K562 (cell line): ENCODE measurements around the gene METTL2A. TPM values are rescaled to one million over a fixed set of nuclear protein-coding genes. Genes with fewer than 3 reads are reported as not detected.
A peak's percentile ranks its signal among the peaks of the same experiment; 100 is the strongest.
"Not testable (repeated sequence)": the region's sequence is repeated elsewhere in the genome, so short reads cannot be mapped to it uniquely, and the experiment has no call there.

Experiments used
- ATAC-seq: fragments of 200-7000 bp; cut with Tn5 transposase; 3 replicates; pipeline ENCODE4 v1.9.1; 2020; ENCODE audit warnings: moderate library complexity
- BruUV-seq: library from RNA; stranded (reverse); fragments of 400-500 nt; replicated peaks from 2 replicates; lab custom pipeline; 2021; lab: Mats Ljungman, UMichigan
- CTCF ChIA-PET: fragments of 300-600 bp; formaldehyde crosslinking; extraction: SDS; loops from one replicate; lab custom pipeline; 2021; ENCODE audit warnings: low intra/inter-chr PET ratio; lab: Yijun Ruan, JAX
- POLR2A ChIA-PET: fragments of 300-600, 350-650 bp; sonication (Branson Sonifier 250); formaldehyde crosslinking; extraction: SDS; loops from one replicate; lab custom pipeline; 2021; ENCODE audit warnings: antibody characterized with exemption, inconsistent platforms; lab: Yijun Ruan, JAX
- DNase-seq, 4 experiments: peaks; one replicate each; pipeline versions ENCODE4 v3.0.0 to v3.0.0-alpha.2; 2011 to 2018; ENCODE audit warnings: low spot score in 3 of 4, mixed read lengths in 3 of 4; ENCODE audit errors: extremely low read depth in 1 of 4
- FAIRE-seq: peaks from 2 replicates; lab custom pipeline; 2011; peaks lifted over from hg19 to GRCh38; lab: Jason Lieb, UNC
- H2AFZ ChIP-seq: 2 replicates; pipeline ENCODE4 v1.6.0; 2011; ENCODE audit warnings: low read depth, low read length, control low read depth, inconsistent platforms
- H3K27ac ChIP-seq: fragments of 200-600 bp; 3 replicates; pipeline ENCODE4 v1.8.0; 2011; ENCODE audit warnings: low read depth, mild to moderate bottlenecking, control low read depth, inconsistent platforms, low read length, moderate library complexity, mixed read lengths; ENCODE audit errors: extremely low read depth
- H3K27me3 ChIP-seq, 2 experiments: fragments of 300-600 bp in 1 of 2; 2 replicates in 1 of 2; 3 replicates in 1 of 2; pipeline versions ENCODE4 v1.6.0 to v1.8.0; 2011; ENCODE audit warnings: inconsistent platforms in 2 of 2, low read length in 2 of 2, mild to moderate bottlenecking in 1 of 2, mixed read lengths in 1 of 2, moderate library complexity in 1 of 2; ENCODE audit not compliant: control insufficient read depth in 2 of 2, insufficient read depth in 2 of 2
- H3K36me3 ChIP-seq: fragments of 300-600 bp; 3 replicates; pipeline ENCODE4 v1.8.0; 2011; ENCODE audit warnings: mild to moderate bottlenecking, low read length, inconsistent platforms; ENCODE audit not compliant: control insufficient read depth, insufficient read depth
- H3K4me1 ChIP-seq, 2 experiments: fragments of 200-600 bp in 1 of 2; replicated peaks in 1 of 2; 2 replicates in 1 of 2; 3 replicates in 1 of 2; pipeline versions ENCODE4 v1.5.1 to v1.8.0; 2011; ENCODE audit warnings: inconsistent platforms in 2 of 2, low read length in 2 of 2, mild to moderate bottlenecking in 1 of 2, mixed read lengths in 1 of 2, moderate library complexity in 1 of 2; ENCODE audit not compliant: control insufficient read depth in 2 of 2, insufficient read depth in 2 of 2
- H3K4me2 ChIP-seq: 2 replicates; pipeline ENCODE4 v1.6.1; 2011; ENCODE audit warnings: low read length, control low read depth, inconsistent platforms, mixed read lengths; ENCODE audit not compliant: insufficient read depth
- H3K4me3 ChIP-seq: fragments of 200-600 bp; sonication (generic), shearing (Covaris generic); 2 replicates; pipeline ENCODE4 v1.5.1; 2016; ENCODE audit warnings: control low read depth, inconsistent platforms
- H3K79me2 ChIP-seq: fragments of 200-600 bp; 3 replicates; pipeline ENCODE4 v1.8.0; 2011; ENCODE audit warnings: low read length, inconsistent platforms; ENCODE audit not compliant: control insufficient read depth, insufficient read depth
- H3K9ac ChIP-seq, 2 experiments: 2 replicates each; pipeline versions ENCODE4 v1.6.0 to v1.6.1; 2011; ENCODE audit warnings: low read depth in 2 of 2, low read length in 2 of 2, control low read depth in 1 of 2, inconsistent platforms in 1 of 2, mild to moderate bottlenecking in 1 of 2, mixed read lengths in 1 of 2; ENCODE audit not compliant: insufficient read depth in 1 of 2
- H3K9me1 ChIP-seq: one replicate; pipeline ENCODE4 v1.6.0; 2011; ENCODE audit warnings: inconsistent platforms, mild to moderate bottlenecking, low read length, moderate library complexity; ENCODE audit not compliant: control insufficient read depth, insufficient read depth
- H3K9me3 ChIP-seq: replicated peaks from 2 replicates; pipeline ENCODE4 v1.5.1; 2011; ENCODE audit warnings: low read depth, low read length, inconsistent platforms; ENCODE audit not compliant: control insufficient read depth, insufficient read depth
- H4K20me1 ChIP-seq: replicated peaks from 2 replicates; pipeline ENCODE4 v1.6.1; 2011; ENCODE audit warnings: low read length, inconsistent platforms, mixed read lengths; ENCODE audit not compliant: control insufficient read depth, insufficient read depth
- CCAR2 ChIP-seq: fragments of 200-400 bp; formaldehyde crosslinking; IDR thresholded peaks from 2 replicates; pipeline ENCODE4 v1.6.1; 2017; ENCODE audit warnings: mild to moderate bottlenecking, low read depth, low read length
- NBN ChIP-seq: fragments of 450-650 bp; IDR thresholded peaks from 2 replicates; pipeline ENCODE4 v1.6.1; 2016; ENCODE audit warnings: low read depth, mild to moderate bottlenecking
- OTX1 ChIP-seq: fragments of 450-650 bp; formaldehyde crosslinking; IDR thresholded peaks from 2 replicates; pipeline ENCODE4 v1.4.0; 2022; ENCODE audit warnings: mild to moderate bottlenecking
- PTBP1 ChIP-seq: fragments of 200-400 bp; formaldehyde crosslinking; IDR thresholded peaks from 2 replicates; pipeline ENCODE4 v1.6.1; 2017; ENCODE audit warnings: low read depth, low read length
- SMARCA5 ChIP-seq: fragments of 450-650 bp; IDR thresholded peaks from 2 replicates; pipeline ENCODE4 v1.6.1; 2016
- SNIP1 ChIP-seq: fragments of 450-650 bp; IDR thresholded peaks from 2 replicates; pipeline ENCODE4 v1.7.1; 2017; ENCODE audit warnings: low read depth, mild to moderate bottlenecking
- SREBF1 ChIP-seq: fragments of 150-350 bp; IDR thresholded peaks from 2 replicates; pipeline ENCODE4 v1.6.1; 2014; ENCODE audit warnings: antibody characterized with exemption, low read depth, low read length, borderline replicate concordance
- ZFX ChIP-seq: sonication (generic); formaldehyde crosslinking; IDR thresholded peaks from 2 replicates; pipeline ENCODE4 v1.8.0; 2022; ENCODE audit warnings: mild to moderate bottlenecking, missing genetic modification reagents, moderate library complexity
- ZNF134 ChIP-seq: fragments of 250-450 bp; sonication (Bioruptor Pico); conservative IDR thresholded peaks from 2 replicates; pipeline ENCODE4 v1.4.0; 2020
- WGBS: fragments of 100-300 bp; shearing (Covaris generic); methylation state at CpG from one replicate; pipeline ENCODE4 v1.1.6; 2016; ENCODE audit warnings: low coverage, mixed read lengths; ENCODE audit not compliant: insufficient coverage; ENCODE audit errors: missing lambda C conversion rate; 5-methylcytosine and 5-hydroxymethylcytosine counted together
- in situ Hi-C: fragments of 300-500 bp; cut with MboI; formaldehyde crosslinking; loops from 4 replicates; pipeline ENCODE4 v1.15.0; 2018; ENCODE audit warnings: inconsistent platforms, mixed read lengths
- intact Hi-C: fragments of 100-400 bp; cut with micrococcal nuclease; formaldehyde crosslinking; loops from 2 replicates; pipeline ENCODE4 v1.14.2; 2022
- polyA plus RNA-seq, 8 experiments: library from polyadenylated mRNA; depleted of rRNA in 4 of 8; stranded (reverse) in 5 of 8; unstranded in 3 of 8; fragments of >200 nt; fragmentation: Nextera tagmentation in 2 of 8; fragmentation: Illumina TruSeq in 1 of 8; extraction: Ambion mirVana in 2 of 8; extraction: Trizol in 1 of 8; gene quantifications; 2 replicates each; pipeline versions ENCODE4 v1.2.1 to v1.2.3, GENCODE V29; 2011 to 2014; ENCODE audit warnings: inconsistent platforms in 1 of 8, missing spikeins in 1 of 8
- total RNA-seq, 7 experiments: library from RNA; depleted of rRNA in 6 of 7; stranded (reverse); fragments of >200 nt in 6 of 7; fragmentation: Illumina TruSeq in 2 of 7; extraction: Trizol in 2 of 7; gene quantifications; 2 replicates each; pipeline versions ENCODE4 v1.2.1 to v1.2.3, GENCODE V29; 2011 to 2021; ENCODE audit warnings: low replicate concordance in 1 of 7
- TF ChIP-seq, protein P1 (sequence below): IDR thresholded peaks from 3 replicates; pipeline ENCODE4 v1.6.1; 2011; ENCODE audit warnings: borderline replicate concordance, mild to moderate bottlenecking; ENCODE audit not compliant: insufficient read length, insufficient read depth
- TF ChIP-seq, protein P2 (sequence below): fragments of 450-650 bp; formaldehyde crosslinking; IDR thresholded peaks from 2 replicates; pipeline ENCODE4 v1.4.0; 2022; ENCODE audit warnings: missing genetic modification characterization

METTL2A gene
- total and polyA plus RNA-seq, 9 of the 15 experiments (the other 6 are each of a cell fraction or from before 2014, with no cell fraction given) = 21.0 to 52.5 (median 33.2) TPM

DNA sequence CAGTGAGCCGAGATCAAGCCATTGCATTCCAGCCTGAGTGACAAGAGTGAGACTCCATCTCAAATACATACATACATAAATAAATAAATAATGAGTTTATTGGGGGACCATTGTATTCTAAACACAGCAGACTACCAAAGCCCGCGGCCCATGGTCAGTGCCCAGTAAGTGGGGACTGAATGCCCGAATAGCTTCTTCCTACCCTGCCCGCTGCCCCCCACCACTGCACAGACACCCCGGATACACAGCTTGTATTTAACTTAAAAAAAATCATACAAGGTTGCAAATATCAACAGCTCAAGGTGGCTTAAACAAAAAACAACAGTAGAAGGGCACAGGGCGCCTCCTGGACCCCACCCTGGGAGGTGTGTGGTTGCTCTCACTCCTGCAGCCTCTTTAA, 32.3 kb downstream of the METTL2A start:
- ATAC-seq = no peak
- CTCF ChIA-PET = no interaction called here

DNA sequence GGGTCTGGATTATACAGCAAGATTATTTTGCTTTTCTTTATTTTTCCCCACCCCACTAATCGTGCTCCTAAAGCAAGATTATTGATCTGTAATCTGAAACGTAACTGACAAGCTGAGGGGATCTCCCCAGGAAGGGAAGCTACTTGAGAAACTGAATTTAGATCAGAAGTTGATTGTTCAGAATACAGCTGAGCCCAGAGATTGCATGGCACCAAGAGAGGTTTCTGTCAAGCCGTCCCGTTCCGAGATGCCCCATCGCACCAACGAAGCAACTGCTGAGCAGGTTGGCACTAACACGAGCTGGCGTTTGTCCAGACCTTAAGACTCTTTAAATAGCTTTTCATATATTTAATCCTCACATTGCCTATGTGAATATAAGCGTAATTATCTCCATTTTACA, 34.8 kb downstream of the METTL2A start:
- DNase-seq, ATAC-seq, H3K36me3 ChIP-seq, in situ Hi-C loops, H3K9ac ChIP-seq, CTCF ChIA-PET, H4K20me1 ChIP-seq, H3K27me3 ChIP-seq, H3K9me3 ChIP-seq, POLR2A ChIA-PET, H3K4me3 ChIP-seq, H3K9me1 ChIP-seq, BruUV-seq, intact Hi-C loops, H3K79me2 ChIP-seq, H3K4me1 ChIP-seq, H3K4me2 ChIP-seq, H3K27ac ChIP-seq, FAIRE-seq: not testable (repeated sequence)
- WGBS = 71% methylated on average over 9 of the region's 10 CpGs
- H2AFZ ChIP-seq = peak overlapping the region; percentile 94

More for the DNA sequence above, 32.3 kb downstream of the METTL2A start:
- no peaks in the 10 kb centered on the region for H3K9me1 ChIP-seq
- intact Hi-C loops (no loop called here), in situ Hi-C loops (no loop called here)
- WGBS = 37% methylated on average over 7 of the region's 7 CpGs
- no peak overlapping the region for H3K9ac ChIP-seq
- H3K27ac ChIP-seq = no peak overlapping the region
- POLR2A ChIA-PET = interaction anchor here (0.6 kb wide), 1 partner anchor 35 kb away, joined by 3 read pairs; no protein-coding TSS in a partner anchor
- H4K20me1 ChIP-seq = no peaks in the 10 kb centered on the region
- FAIRE-seq (no peak), DNase-seq (no peak)
- no peak overlapping the region for H3K4me2 ChIP-seq
- no peaks in the 10 kb centered on the region for H3K27me3 ChIP-seq
- peaks cover 0 to 3% of the 10 kb centered on the region in 2 experiments; a peak in 2 of 5 replicates for H3K4me1 ChIP-seq
- no peaks in the 10 kb centered on the region for H3K9me3 ChIP-seq
- H3K36me3 ChIP-seq = no peaks in the 10 kb centered on the region
- no peaks in the 10 kb centered on the region for H3K79me2 ChIP-seq
- H2AFZ ChIP-seq = no peak overlapping the region
- H3K4me3 ChIP-seq = no peak overlapping the region
- TF ChIP-seq SMARCA5 (no peak), SREBF1 (no peak), NBN (no peak), PTBP1 (no peak), CCAR2 (no peak), ZFX (CRISPR knock-in tag) (no peak), SNIP1 (no peak), OTX1 (CRISPR knock-in tag) (no peak), ZNF134 (no peak)
- TF ChIP-seq, protein P1, sequence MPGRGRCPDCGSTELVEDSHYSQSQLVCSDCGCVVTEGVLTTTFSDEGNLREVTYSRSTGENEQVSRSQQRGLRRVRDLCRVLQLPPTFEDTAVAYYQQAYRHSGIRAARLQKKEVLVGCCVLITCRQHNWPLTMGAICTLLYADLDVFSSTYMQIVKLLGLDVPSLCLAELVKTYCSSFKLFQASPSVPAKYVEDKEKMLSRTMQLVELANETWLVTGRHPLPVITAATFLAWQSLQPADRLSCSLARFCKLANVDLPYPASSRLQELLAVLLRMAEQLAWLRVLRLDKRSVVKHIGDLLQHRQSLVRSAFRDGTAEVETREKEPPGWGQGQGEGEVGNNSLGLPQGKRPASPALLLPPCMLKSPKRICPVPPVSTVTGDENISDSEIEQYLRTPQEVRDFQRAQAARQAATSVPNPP = no peak
- TF ChIP-seq, protein P2, sequence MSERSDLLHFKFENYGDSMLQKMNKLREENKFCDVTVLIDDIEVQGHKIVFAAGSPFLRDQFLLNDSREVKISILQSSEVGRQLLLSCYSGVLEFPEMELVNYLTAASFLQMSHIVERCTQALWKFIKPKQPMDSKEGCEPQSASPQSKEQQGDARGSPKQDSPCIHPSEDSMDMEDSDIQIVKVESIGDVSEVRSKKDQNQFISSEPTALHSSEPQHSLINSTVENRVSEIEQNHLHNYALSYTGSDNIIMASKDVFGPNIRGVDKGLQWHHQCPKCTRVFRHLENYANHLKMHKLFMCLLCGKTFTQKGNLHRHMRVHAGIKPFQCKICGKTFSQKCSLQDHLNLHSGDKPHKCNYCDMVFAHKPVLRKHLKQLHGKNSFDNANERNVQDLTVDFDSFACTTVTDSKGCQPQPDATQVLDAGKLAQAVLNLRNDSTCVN (CRISPR knock-in tag) = no peak
- no TSS peak for BruUV-seq
